Tibial nerve (tissue), 4 donors: ENCODE results near the gene PTGER4.

Experiments used
- EP300 ChIP-seq, 2 donors: sonication (generic); formaldehyde crosslinking; IDR thresholded peaks; one replicate each; pipeline ENCODE4 v1.6.1; 2017; ENCODE audit warnings: antibody characterized with exemption in 2 of 2, mild to moderate bottlenecking in 1 of 2
- POLR2A ChIP-seq, 2 donors: fragments of 450-650 bp; IDR thresholded peaks; one replicate each; pipeline ENCODE4 v1.6.1; 2017; ENCODE audit warnings: antibody characterized with exemption in 2 of 2, mild to moderate bottlenecking in 2 of 2, moderate library complexity in 2 of 2
- TF ChIP-seq, protein P1 (sequence below), 5 experiments: fragments of 200-600 bp in 3 of 5; fragments of 450-650 bp in 2 of 5; sonication (generic) in 3 of 5; IDR thresholded peaks; one replicate each; pipeline ENCODE4 v1.5.1; 2016 to 2019; ENCODE audit warnings: antibody characterized with exemption in 5 of 5, mild to moderate bottlenecking in 3 of 5, moderate library complexity in 2 of 5

- TF ChIP-seq EP300 (IDR thresholded peaks at IDR 0.05) (no peak), POLR2A (IDR thresholded peaks at IDR 0.05) (no peak)
- TF ChIP-seq, protein P1, sequence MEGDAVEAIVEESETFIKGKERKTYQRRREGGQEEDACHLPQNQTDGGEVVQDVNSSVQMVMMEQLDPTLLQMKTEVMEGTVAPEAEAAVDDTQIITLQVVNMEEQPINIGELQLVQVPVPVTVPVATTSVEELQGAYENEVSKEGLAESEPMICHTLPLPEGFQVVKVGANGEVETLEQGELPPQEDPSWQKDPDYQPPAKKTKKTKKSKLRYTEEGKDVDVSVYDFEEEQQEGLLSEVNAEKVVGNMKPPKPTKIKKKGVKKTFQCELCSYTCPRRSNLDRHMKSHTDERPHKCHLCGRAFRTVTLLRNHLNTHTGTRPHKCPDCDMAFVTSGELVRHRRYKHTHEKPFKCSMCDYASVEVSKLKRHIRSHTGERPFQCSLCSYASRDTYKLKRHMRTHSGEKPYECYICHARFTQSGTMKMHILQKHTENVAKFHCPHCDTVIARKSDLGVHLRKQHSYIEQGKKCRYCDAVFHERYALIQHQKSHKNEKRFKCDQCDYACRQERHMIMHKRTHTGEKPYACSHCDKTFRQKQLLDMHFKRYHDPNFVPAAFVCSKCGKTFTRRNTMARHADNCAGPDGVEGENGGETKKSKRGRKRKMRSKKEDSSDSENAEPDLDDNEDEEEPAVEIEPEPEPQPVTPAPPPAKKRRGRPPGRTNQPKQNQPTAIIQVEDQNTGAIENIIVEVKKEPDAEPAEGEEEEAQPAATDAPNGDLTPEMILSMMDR (IDR thresholded peaks at IDR 0.05), result no peak
Observed at GRCh38 chr5:40630126-40630525, 49.6 kb upstream of the PTGER4 start.
